ENCODE results near the gene LIMD2.

The LIMD2 gene

DNA sequence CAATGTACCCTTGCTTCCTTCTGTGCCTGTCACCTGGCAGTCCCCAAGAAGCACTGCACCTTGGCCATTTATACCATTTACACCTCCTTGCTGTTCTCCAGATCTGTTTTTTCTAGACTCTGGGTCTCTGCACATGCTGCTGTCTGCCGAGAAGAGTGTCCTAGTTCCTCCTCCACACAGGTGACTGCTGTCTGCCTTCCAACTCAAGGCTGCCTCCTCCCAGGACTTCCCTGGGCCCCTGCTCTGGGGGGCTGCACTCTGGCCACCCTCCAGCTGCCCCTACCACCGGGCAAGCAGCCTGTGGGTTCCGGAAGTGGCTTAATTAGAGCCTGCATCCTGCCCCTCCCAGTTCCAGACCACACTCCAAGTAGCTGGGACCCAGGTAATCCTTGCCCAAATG, 5.7 kb upstream of the LIMD2 start:
- no peak for DNase-seq (ENCODE audit: low read depth)
- TF ChIP-seq, protein P1, sequence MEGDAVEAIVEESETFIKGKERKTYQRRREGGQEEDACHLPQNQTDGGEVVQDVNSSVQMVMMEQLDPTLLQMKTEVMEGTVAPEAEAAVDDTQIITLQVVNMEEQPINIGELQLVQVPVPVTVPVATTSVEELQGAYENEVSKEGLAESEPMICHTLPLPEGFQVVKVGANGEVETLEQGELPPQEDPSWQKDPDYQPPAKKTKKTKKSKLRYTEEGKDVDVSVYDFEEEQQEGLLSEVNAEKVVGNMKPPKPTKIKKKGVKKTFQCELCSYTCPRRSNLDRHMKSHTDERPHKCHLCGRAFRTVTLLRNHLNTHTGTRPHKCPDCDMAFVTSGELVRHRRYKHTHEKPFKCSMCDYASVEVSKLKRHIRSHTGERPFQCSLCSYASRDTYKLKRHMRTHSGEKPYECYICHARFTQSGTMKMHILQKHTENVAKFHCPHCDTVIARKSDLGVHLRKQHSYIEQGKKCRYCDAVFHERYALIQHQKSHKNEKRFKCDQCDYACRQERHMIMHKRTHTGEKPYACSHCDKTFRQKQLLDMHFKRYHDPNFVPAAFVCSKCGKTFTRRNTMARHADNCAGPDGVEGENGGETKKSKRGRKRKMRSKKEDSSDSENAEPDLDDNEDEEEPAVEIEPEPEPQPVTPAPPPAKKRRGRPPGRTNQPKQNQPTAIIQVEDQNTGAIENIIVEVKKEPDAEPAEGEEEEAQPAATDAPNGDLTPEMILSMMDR (conservative IDR thresholded peaks at IDR 0.05; ENCODE audit: control insufficient read depth, insufficient read depth, low read depth, low read length): no peak
- H3K4me3 ChIP-seq (ENCODE audit: control insufficient read depth, low read depth, low read length): no peak overlapping the region

DNA sequence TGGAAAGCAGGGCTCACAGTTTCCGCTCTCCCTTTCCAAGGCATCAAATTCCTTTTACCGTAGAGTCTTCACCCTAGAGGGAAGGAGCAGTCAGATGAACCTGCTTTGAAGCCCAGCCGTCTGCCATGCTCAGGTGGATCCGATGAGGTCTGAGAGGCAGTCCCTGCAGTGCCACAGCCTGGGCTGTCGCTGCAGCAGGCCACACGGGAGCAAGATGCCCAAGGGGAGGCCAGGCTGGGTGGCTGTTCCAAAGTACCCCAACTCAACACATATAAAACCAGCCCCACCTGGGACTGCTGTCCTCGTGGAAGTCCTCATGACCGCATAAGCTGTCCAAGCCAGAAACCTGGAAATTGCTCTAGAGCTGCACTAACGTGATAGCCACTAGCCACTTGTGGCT, 4.9 kb upstream of the LIMD2 start:
- H3K4me3 ChIP-seq (ENCODE audit: control insufficient read depth, low read depth, low read length): no peak overlapping the region
- DNase-seq (ENCODE audit: low read depth): no peak
- TF ChIP-seq, protein P1 (conservative IDR thresholded peaks at IDR 0.05; ENCODE audit: control insufficient read depth, insufficient read depth, low read depth, low read length): no peak

DNA sequence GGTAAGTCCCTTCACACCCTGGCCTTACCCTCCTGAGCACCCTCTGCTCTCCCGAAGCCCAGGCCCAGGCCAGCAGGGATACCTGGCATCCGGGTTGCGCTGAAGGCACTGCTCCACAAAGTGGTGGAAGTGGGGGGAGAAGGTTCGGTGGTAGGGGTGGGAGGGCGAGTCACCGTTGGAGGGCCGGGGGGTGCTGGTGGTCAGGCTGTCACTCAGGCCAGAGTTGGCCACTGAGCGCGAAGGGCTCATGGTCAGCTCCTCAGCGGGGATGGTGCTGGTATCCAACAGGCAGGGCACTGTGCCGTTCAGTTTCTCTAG, 4.3 kb upstream of the LIMD2 start:
- TF ChIP-seq, protein P1 (conservative IDR thresholded peaks at IDR 0.05; ENCODE audit: control insufficient read depth, insufficient read depth, low read depth, low read length): no peak
- DNase-seq (ENCODE audit: low read depth): no peak
- no peak overlapping the region for H3K4me3 ChIP-seq (ENCODE audit: control insufficient read depth, low read depth, low read length)

DNA sequence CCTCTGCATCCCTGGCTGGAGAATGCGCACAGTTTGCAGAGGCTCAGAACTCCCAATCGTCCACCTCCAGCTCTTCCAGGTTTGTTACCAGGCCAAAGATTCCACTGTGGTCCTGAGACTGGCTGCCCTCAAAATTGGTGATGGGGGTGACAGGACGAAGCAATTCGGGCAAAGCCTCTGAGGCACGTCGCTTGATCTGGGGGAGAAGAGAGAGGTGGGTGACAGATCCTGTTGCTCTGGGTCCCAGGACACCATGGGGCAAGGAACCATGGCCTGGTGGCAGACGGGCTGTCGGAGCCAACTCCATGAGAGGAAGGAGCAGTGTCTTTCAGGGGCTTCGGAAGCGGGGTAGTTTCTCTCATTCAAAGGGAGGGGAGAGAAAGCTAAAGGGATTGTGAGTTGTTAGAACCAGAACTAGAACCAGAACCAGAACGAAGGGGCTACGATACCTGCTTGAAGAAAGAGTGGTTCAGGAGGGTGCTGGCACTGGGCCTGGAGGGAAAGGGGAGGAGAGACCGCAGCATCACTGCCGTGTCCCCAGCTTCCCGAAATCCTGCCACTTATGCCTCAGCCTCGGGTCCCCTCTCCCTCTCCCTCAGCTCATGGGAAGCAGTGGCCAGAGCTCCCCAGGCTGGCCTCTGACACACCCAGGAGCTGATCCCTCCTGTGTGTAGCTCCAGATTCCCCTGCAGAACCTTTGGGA, 3.8 kb upstream of the LIMD2 start:
- no peak for DNase-seq (ENCODE audit: low read depth)
- TF ChIP-seq, protein P1 (conservative IDR thresholded peaks at IDR 0.05; ENCODE audit: control insufficient read depth, insufficient read depth, low read depth, low read length): no peak
- H3K4me3 ChIP-seq (ENCODE audit: control insufficient read depth, low read depth, low read length): no peak overlapping the region

DNA sequence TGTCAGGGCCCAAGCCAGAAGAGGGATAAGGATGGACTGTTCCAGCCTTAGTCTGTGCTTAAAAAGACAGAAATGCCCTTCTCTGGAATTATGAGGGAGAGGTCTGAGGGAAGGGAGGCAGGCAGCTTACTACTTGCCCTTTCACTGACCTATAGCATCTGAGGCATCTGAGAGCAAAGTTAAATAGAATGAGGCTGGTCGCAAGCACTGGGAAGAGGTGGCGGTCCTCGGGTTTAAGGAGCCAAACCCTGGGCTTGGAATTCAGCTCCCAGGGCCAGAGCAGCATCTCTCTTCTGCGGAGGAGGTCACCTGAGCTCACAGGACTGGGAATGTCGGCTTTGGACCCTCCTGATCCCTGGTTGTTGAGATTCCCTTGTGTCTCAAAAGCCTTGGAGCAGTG, 3.1 kb upstream of the LIMD2 start:
- H3K4me3 ChIP-seq (ENCODE audit: control insufficient read depth, low read depth, low read length): no peak overlapping the region
- TF ChIP-seq, protein P1 (conservative IDR thresholded peaks at IDR 0.05; ENCODE audit: control insufficient read depth, insufficient read depth, low read depth, low read length): no peak

DNA sequence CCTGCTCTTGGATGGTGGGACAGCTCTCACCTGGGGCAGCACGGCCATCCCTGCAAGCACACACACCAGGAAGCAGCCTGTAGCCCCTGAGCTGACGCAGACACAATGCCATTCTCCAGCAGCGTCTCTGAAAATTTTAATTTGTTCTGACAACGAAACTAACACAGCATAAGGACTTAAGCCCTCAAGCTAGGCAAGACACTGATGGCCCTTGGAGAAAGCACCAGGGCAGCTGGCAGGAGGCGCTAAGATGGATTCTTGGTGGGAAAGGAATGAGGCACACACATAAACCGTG, 2.7 kb upstream of the LIMD2 start:
- TF ChIP-seq, protein P1 (conservative IDR thresholded peaks at IDR 0.05; ENCODE audit: control insufficient read depth, insufficient read depth, low read depth, low read length): no peak
- no peak for DNase-seq (ENCODE audit: low read depth)
- H3K4me3 ChIP-seq (ENCODE audit: control insufficient read depth, low read depth, low read length): no peak overlapping the region

More for the DNA sequence above, 3.1 kb upstream of the LIMD2 start:
- no peak for DNase-seq (ENCODE audit: low read depth)
